A673 (cell line): ENCODE measurements around the gene HK1. TPM values are rescaled to one million over a fixed set of nuclear protein-coding genes. Genes with fewer than 3 reads are reported as not detected.

Experiments used
- BruUV-seq: library from RNA; stranded (reverse); fragments of 400-500 nt; replicated peaks from 2 replicates; lab custom pipeline; 2021; lab: Mats Ljungman, UMichigan
- CTCF ChIA-PET: fragments of 300-600 bp; sonication (Branson Sonifier 250); formaldehyde crosslinking; loops from one replicate; lab custom pipeline; 2022; ENCODE audit warnings: antibody characterized with exemption; lab: Charles Lee
- POLR2A ChIA-PET: fragments of 300-600 bp; sonication (Branson Sonifier 250); formaldehyde crosslinking; loops from one replicate; lab custom pipeline; 2022; ENCODE audit warnings: antibody characterized with exemption; ENCODE audit not compliant: low non-redundant PET; lab: Charles Lee
- DNase-seq: peaks from one replicate; pipeline ENCODE4 v3.0.0-alpha.2; 2015; ENCODE audit warnings: low spot score
- H3K27ac ChIP-seq: fragments of 200-600 bp; sonication (generic); 2 replicates; pipeline ENCODE4 v1.5.1; 2016; ENCODE audit warnings: mixed run types, low read depth, mild to moderate bottlenecking, mixed read lengths, antibody characterized with exemption, low read length; ENCODE audit not compliant: poor library complexity, severe bottlenecking
- H3K27me3 ChIP-seq: fragments of 200-600 bp; sonication (generic); replicated peaks from 2 replicates; pipeline ENCODE4 v1.6.1; 2017; ENCODE audit warnings: mixed run types, low read depth, mild to moderate bottlenecking, mixed read lengths, antibody characterized with exemption, low read length; ENCODE audit not compliant: insufficient read depth, poor library complexity
- H3K36me3 ChIP-seq: fragments of 200-600 bp; sonication (generic); 2 replicates; pipeline ENCODE4 v1.6.1; 2016; ENCODE audit warnings: mixed run types, mild to moderate bottlenecking, mixed read lengths, antibody characterized with exemption, low read length; ENCODE audit not compliant: insufficient read depth, poor library complexity, severe bottlenecking
- H3K4me1 ChIP-seq: fragments of 200-600 bp; sonication (generic); 2 replicates; pipeline ENCODE4 v1.6.1; 2017; ENCODE audit warnings: mixed run types, mild to moderate bottlenecking, mixed read lengths, antibody characterized with exemption, low read length; ENCODE audit not compliant: insufficient read depth, poor library complexity, severe bottlenecking
- H3K4me3 ChIP-seq: fragments of 200-600 bp; sonication (generic); 2 replicates; pipeline ENCODE4 v1.5.1; 2016; ENCODE audit warnings: low read depth, mixed run types, mild to moderate bottlenecking, mixed read lengths, low read length; ENCODE audit not compliant: poor library complexity, severe bottlenecking
- H3K9me3 ChIP-seq: fragments of 200-600 bp; sonication (generic); 2 replicates; pipeline ENCODE4 v1.6.1; 2016; ENCODE audit warnings: mixed run types, low read depth, mild to moderate bottlenecking, mixed read lengths, antibody characterized with exemption, low read length; ENCODE audit not compliant: poor library complexity, severe bottlenecking
- CTCF ChIP-seq: fragments of 300-800, 200-600 bp; sonication (generic); conservative IDR thresholded peaks from 2 replicates; pipeline ENCODE4 v1.5.1; 2017; ENCODE audit warnings: low read depth, mild to moderate bottlenecking, antibody characterized with exemption, low read length, moderate library complexity, mixed read lengths
- EZH2 ChIP-seq: fragments of 200-600 bp; sonication (generic); IDR thresholded peaks from 2 replicates; pipeline ENCODE4 v1.6.1; 2017; ENCODE audit warnings: borderline replicate concordance, low read depth, mild to moderate bottlenecking, mixed read lengths, antibody characterized with exemption, low read length; ENCODE audit not compliant: poor library complexity, severe bottlenecking
- intact Hi-C: fragments of 100-400 bp; cut with micrococcal nuclease; formaldehyde crosslinking; loops from one replicate; pipeline ENCODE4 v1.10.0; 2022; ENCODE audit not compliant: unreplicated experiment
- total RNA-seq: library from RNA; stranded (reverse); gene quantifications from 2 replicates; pipeline ENCODE4 v1.2.3, GENCODE V29; 2021

Gene HK1
- total RNA-seq, 1 experiment from 2014 or later = 107 TPM

GRCh38 chr10:69434169-69434568 is 155.9 kb downstream of the HK1 start:
- Histone ChIP-seq H3K27me3 (no peaks in the 10 kb centered on the region), H3K4me3 (no peak overlapping the region), H3K9me3 (no peaks in the 10 kb centered on the region), H3K36me3 (no peaks in the 10 kb centered on the region), H3K4me1 (no peaks in the 10 kb centered on the region), H3K27ac (no peak overlapping the region)
- CTCF ChIA-PET = no interaction called here
- intact Hi-C loops = no loop called here
- BruUV-seq = no TSS peak
- DNase-seq = no peak
- TF ChIP-seq CTCF = no peak
- no peak for TF ChIP-seq EZH2
- POLR2A ChIA-PET = no interaction called here

DNA sequence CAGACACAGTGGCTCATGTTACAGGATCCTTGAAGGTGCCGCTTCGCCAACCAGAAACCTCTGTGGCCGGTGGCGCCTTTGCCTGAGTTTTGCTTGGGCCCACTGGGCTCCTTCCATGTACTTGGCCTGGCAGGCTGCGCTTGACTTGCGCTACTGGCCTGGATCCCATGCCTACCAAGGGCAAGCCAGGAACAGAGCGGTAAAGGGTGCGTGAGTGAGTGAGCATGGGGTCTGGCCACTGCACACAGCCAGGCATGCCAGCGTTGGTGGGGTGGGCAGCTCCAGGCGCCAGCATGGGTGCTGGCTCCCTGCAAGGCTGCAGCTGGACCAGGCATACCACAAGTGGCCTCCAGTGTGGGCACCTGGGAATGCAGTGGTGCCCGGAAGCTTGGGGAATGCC is 156.6 kb downstream of the HK1 start:
- DNase-seq = no peak
- BruUV-seq = no TSS peak
- no peaks in the 10 kb centered on the region for H3K36me3 ChIP-seq
- H3K4me1 ChIP-seq = no peaks in the 10 kb centered on the region
- TF ChIP-seq EZH2 = no peak
- TF ChIP-seq CTCF = no peak
- intact Hi-C loops = no loop called here
- H3K27me3 ChIP-seq = no peaks in the 10 kb centered on the region
- H3K27ac ChIP-seq = no peak overlapping the region
- no peak overlapping the region for H3K4me3 ChIP-seq
- no peaks in the 10 kb centered on the region for H3K9me3 ChIP-seq
- CTCF ChIA-PET = no interaction called here
- POLR2A ChIA-PET = no interaction called here

DNA sequence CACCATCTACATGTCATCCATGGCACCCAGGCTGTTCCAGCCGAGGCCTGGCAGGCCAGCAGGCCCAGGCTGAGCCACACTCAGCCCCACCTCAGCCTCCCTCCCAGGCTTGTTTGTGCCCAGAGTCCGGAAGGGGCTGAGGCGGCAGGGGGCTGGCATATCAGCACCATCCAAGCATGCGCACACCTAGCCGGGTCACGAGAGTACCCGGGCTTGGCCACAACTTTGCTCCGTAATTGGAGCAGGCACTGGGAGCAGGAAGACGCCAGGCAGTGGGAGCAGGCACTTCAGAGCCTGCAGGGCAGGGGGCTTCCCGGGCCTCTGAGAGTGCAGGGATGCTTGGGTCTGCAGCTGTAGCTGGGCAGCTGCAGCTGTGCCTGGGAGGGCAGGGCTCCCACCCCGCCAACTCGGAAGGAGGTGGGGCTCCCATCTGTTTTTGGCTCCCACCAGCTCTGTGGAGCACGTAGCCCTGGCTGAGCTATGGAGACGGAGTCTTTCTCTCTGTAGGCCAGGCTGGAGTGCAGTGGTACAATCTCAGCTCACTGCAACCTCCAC is 157.7 kb downstream of the HK1 start:
- Histone ChIP-seq H3K36me3 (no peaks in the 10 kb centered on the region), H3K4me1 (no peaks in the 10 kb centered on the region), H3K27me3 (no peaks in the 10 kb centered on the region), H3K9me3 (no peaks in the 10 kb centered on the region), H3K4me3 (no peak overlapping the region), H3K27ac (no peak overlapping the region)
- TF ChIP-seq CTCF (no peak), EZH2 (no peak)
- no TSS peak for BruUV-seq
- ChIA-PET POLR2A (no interaction called here), CTCF (no interaction called here)
- intact Hi-C loops = no loop called here
- no peak for DNase-seq
